ENCODE results near the gene SLC24A2. TPM values are rescaled to one million over a fixed set of nuclear protein-coding genes. Genes with fewer than 3 reads are reported as not detected.

The SLC24A2 gene
- total RNA-seq, 3 donors from 2014 or later = 0.63 TPM; not detected in 2

GRCh38 chr9:19781240-19781639, 7.6 kb downstream of the SLC24A2 start:
- no peak for TF ChIP-seq CTCF (IDR thresholded peaks at IDR 0.05)
- intact Hi-C loops (cut with DNase I, micrococcal nuclease) = no loop called here

GRCh38 chr9:19771446-19771845, 17.4 kb downstream of the SLC24A2 start:
- Histone ChIP-seq H3K4me3 (no peak overlapping the region), H3K9me3 (no peaks in the 10 kb centered on the region), H3K4me1 (ENCODE audit: low read depth) (no peaks in the 10 kb centered on the region), H3K36me3 (ENCODE audit: low read depth) (no peaks in the 10 kb centered on the region)
- no peak for TF ChIP-seq CTCF (IDR thresholded peaks at IDR 0.05)
- ATAC-seq (no peak), DNase-seq (no peak)
- intact Hi-C loops (cut with DNase I, micrococcal nuclease) = no loop called here

More at GRCh38 chr9:19781240-19781639, 7.6 kb downstream of the SLC24A2 start:
- ATAC-seq (no peak), DNase-seq (no peak)
- Histone ChIP-seq H3K9me3 (no peaks in the 10 kb centered on the region), H3K4me1 (ENCODE audit: low read depth) (no peaks in the 10 kb centered on the region), H3K36me3 (ENCODE audit: low read depth) (no peaks in the 10 kb centered on the region), H3K4me3 (no peak overlapping the region)

GRCh38 chr9:19770973-19771372, 17.9 kb downstream of the SLC24A2 start:
- DNase-seq (no peak), ATAC-seq (no peak)
- intact Hi-C loops (cut with DNase I, micrococcal nuclease) = no loop called here
- Histone ChIP-seq H3K36me3 (ENCODE audit: low read depth) (no peaks in the 10 kb centered on the region), H3K4me3 (no peak overlapping the region), H3K4me1 (ENCODE audit: low read depth) (no peaks in the 10 kb centered on the region), H3K9me3 (no peaks in the 10 kb centered on the region)
- TF ChIP-seq CTCF (IDR thresholded peaks at IDR 0.05) = no peak

- DNase-seq (no peak), ATAC-seq (no peak)
- Histone ChIP-seq H3K9me3 (no peaks in the 10 kb centered on the region), H3K36me3 (ENCODE audit: low read depth) (no peaks in the 10 kb centered on the region), H3K4me1 (ENCODE audit: low read depth) (no peaks in the 10 kb centered on the region), H3K4me3 (no peak overlapping the region)
- TF ChIP-seq CTCF (IDR thresholded peaks at IDR 0.05) = no peak
- intact Hi-C loops (cut with DNase I, micrococcal nuclease) = no loop called here
These were observed 19.6 kb downstream of the SLC24A2 start for GRCh38 chr9:19769213-19769612.

- ATAC-seq = no peak
- intact Hi-C loops (cut with DNase I, micrococcal nuclease) = no loop called here
- no peaks in the 10 kb centered on the region for H3K36me3 ChIP-seq (ENCODE audit: low read depth)
These were observed 20.0 kb downstream of the SLC24A2 start for GRCh38 chr9:19768798-19769197.

More at GRCh38 chr9:19768798-19769197, 20.0 kb downstream of the SLC24A2 start:
- Histone ChIP-seq H3K4me3 (no peak overlapping the region), H3K4me1 (ENCODE audit: low read depth) (no peaks in the 10 kb centered on the region), H3K9me3 (no peaks in the 10 kb centered on the region)
- TF ChIP-seq CTCF (IDR thresholded peaks at IDR 0.05) = no peak
- no peak for DNase-seq
